Brain pericyte (primary cell): ENCODE results near the gene SPATA20.

ENCODE experiments used
- DNase-seq: peaks from one replicate; pipeline ENCODE4 v3.0.0-alpha.2; 2012; ENCODE audit warnings: low read depth, low spot score

The SPATA20 gene

DNA sequence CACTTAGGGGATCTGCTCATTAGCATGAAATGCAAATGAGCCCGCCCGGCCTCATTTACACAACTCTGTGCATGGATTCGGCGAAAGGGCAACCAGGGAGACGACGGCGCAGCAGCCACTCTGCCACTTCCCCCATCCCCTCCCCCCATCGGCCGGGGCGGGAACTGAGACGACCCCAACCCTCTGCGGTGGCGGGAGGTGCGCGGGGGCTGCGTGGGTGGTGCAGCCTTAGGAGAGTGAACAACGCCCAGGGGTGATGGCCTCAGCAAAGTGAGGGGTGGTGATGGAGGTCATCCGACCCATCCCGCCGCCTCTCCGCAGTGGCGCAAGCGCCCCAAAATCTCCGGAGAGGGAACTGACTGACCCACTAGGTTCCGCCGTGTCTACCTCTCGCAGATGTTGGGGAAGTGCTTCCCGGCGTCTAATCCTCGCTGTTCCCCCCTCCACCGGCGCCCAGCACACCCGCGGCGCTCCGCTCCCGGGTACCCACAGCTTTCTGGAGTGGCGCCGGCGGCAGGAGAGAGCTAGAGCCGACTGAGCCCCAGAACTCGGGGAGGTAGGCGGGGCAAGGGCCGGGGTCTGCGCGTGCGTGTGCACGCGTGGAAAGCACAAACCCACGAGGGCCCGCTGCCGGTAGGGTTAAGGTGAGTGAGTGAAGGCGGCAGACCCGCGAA, 12.1 kb downstream of the SPATA20 start:
- DNase-seq: no peak

DNA sequence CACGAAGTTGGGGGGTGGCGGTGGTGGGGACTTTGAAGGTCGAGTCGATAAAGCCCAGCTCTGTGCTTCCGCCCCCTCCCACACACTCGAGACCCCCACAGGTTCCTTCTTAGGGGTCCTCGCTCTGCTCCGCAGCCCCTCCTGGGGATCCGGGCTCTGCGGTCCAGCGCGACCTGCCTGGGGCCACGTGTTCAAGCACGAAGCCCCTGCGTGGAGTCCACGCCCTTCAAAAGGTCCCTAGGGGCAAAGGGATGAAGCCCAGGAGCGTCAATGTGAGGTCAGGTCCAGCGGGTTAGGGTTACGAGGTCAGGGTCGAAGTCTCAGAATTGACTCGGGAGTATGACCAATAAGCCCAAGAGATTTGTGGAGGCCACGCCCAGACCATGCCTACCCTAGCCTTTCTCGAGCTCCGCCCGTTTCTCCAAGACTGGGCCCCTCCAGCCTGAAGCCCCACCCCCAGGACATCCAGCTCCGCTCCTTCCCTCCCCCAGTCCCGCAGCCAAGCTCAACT, 12.8 kb downstream of the SPATA20 start:
- DNase-seq: no peak

DNA sequence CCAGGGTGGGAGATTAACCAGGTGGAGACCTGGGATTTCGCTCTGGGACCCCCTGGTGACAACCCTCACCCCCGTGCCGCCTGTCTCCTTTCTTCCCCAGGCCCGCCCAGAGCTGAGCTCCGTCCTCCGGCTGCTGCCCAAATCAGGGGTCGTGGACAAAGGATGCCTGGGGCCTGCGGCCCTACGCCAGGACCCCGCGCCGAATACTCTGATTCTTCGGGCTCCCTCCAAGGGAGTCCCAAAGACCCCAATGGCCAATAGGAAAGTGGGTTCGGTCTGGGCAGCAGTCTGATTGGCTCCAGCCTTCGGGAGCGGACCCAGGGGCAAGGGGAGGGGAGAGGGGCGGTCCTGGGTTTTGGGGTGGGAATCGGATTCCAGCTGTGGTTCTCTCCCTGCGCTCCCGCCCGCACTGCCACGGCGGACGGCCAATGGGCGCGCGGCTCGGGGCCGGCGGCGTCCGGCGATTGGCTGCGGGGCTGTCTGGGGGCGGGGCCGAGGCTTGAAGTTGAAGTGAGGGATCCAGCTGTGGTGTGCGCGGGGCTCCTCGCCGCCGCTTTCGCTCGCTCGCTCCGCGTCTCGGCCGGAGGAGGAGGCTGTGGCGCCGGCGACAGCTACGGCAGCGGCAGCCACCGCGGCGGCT, 13.3 kb downstream of the SPATA20 start, which contains the start of gene CACNA1G:
CACNA1G (plus strand) TSS at position 531 of the 640 bp plus-strand sequence. CDS start 745 bp downstream, outside the sequence.
- DNase-seq: no peak

DNA sequence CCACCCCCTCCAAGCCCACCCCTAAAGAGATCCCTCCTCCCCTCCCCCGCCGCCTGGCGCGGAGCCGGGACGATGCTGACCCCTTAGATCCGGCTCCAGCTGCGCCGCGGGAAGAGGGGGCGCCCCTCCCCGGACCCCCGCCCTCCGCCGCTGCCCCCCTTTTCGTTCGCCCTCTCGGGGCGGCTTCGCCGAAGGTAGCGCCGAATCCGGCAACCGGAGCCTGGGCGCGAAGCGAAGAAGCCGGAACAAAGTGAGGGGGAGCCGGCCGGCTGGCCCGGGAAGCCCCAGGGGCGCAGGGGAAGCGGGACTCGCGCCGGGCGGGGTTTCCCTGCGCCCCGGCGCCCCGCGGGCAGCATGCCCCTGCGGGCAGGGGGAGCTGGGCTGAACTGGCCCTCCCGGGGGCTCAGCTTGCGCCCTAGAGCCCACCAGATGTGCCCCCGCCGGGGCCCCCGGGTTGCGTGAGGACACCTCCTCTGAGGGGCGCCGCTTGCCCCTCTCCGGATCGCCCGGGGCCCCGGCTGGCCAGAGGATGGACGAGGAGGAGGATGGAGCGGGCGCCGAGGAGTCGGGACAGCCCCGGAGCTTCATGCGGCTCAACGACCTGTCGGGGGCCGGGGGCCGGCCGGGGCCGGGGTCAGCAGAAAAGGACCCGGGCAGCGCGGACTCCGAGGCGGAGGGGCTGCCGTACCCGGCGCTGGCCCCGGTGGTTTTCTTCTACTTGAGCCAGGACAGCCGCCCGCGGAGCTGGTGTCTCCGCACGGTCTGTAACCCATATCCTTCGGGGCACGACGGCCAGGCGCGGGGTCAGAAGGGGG, 14.2 kb downstream of the SPATA20 start:
- no peak for DNase-seq

DNA sequence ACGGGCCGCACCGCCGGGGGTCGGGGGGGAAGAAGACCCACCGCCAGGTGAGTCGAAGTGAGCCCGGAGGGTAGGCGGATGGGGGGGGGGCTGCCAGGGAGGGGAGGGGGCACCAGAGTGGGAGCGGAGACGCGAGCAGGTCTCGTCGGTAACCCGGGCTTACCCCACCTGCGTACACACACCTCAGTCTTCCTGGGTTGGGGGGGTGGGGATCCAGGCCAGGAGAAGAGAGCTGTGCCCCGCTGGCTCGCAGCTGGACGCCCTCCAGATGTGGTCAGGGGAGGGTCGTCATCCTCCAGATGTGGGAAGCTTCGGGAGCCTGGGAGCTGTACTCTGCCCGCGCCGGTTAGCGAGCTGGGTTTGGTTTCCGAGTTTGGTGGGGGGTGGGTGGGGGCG, 14.8 kb downstream of the SPATA20 start:
- DNase-seq: no peak

DNA sequence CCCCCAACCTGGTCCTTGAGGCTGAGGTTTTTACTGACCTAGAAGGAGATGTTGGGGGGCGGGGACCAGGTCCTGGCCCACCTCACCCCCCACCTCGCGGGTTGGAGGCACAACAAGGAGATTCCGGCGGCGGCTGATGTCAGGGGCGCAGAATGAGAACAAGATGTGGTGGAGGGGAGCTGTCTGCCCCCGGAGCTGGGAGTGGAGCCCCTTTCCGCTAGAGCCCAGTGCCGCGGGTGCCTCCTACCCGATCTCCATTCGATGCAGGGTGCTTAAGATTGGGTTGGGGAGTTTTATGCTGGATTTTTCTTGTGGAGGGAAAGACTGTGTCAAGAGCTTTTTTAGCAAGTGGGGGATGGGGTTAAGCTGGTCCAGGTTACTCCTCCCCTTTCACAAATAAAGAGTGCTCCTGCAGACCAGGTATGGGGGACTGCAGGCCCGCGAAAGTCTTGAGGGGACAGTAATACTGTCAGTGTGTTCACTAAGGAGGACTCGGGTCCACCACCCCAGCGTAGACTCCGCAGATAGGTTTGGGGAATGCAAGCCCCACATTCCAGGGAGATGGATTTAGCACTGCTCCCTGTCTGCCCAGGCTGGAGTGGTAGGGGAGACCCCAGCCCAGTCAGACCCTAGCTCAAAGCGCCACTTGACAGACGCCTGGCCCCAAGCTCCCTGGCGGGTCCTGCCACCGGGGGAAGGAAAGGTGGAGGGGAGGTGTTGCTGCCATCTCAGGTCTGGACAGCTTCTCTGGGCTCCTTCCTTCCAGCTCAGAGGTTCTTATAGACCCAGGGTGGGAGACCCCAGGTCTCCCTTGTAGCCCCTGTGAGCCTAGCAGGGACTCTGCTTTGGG, 15.5 kb downstream of the SPATA20 start:
- DNase-seq: no peak

DNA sequence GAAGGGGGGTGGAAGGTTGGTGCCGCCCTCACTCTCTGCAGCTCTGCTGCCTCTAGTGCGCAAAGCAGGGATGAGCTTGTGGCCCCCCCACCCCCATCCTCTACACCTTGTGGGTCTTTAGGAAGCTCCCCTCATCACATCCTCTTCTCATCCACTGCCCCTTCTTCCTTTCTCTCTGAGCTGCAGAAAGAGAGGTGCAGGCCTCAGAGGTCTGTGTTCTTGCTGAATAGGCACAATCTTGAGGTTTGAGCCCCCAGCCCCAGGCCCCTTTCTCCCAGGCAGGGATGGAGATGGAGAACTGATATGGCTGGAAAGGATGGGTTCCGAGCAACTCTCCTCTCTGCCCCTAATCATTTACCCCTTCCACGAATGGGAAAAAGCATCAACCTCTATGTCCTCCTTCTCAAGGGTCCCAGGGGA, 16.1 kb downstream of the SPATA20 start:
- no peak for DNase-seq

DNA sequence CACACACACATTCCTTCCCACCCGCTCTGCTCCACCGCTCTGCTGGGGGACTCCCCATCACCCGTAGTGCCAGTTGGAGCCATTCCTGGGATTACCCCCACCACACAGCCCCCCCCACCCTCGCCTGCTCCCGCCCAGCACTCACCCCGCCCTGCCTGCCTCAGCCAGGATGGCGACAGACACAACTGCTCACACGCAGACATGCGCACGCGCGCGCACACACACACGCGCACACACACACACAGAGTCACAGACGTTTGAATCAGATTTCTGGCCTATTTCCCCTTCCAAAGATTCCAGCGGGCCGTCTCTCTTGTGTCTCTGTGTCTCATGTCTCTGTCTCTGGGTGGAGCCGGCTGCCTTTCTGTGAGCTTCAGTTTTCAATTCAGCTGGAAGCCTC, 17.9 kb downstream of the SPATA20 start:
- DNase-seq: no peak

DNA sequence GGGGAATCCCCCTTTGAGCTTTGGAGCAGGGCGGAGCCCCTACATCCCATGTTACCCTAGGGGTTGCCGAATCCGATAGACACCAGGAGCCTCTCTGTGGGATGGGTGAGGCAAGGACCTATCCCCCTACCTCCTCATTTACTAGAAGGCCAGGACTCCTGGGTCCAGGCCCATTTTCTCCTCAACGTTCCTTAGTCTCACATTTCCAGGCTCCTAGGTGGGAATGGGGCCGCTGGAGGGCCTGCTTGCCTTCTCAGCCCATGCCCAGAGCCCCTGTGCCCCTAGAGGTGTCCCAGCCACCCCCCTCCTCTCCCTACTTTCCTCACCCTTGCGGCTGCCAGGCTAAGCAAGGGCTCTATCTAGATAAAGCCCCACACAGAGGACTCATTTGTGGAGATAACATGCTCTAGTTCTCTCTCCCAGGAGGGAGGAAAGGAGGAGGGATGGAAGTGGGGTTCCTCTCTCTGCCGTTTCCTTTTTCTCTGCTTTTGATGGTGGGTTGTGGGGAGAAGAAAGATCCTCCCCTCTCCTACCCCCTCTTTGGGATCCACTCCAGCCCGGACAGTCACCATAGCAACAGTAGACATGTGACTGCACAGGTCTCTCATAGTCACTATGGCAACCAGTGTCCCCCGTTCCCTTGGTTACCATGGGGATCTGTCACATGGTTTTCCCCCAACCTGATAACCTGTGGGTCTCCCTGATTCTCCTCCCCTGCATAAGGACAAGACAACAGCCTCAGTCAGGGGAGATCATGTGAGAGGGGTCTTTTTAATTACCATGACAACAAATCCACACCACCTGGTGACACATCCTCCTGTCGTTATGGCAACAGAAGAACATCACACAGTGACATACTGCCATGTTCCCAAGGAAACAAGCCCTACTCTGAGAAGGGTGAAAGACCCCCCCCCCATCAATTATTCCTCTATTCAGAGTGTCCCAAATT, 18.7 kb downstream of the SPATA20 start:
- no peak for DNase-seq

DNA sequence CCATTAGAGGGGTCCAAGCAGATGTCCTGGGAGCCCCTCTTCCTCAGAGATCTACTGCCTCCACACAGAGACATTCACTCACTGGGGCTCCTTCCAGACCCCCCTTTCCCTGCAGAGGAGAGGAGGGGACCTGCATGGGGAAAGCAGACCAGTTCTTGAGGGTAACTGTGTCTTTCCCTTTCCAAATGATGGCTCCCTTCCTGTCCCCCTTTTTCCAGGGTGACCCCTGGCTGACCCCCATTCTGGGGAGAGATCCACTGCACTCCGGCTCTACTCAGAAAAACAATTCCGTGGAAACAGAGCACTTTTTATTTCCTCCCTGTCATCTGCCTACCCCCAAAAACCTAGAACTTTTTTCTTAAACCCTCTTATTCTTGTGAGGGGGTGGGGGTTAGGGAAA, 19.9 kb downstream of the SPATA20 start:
- DNase-seq: no peak

DNA sequence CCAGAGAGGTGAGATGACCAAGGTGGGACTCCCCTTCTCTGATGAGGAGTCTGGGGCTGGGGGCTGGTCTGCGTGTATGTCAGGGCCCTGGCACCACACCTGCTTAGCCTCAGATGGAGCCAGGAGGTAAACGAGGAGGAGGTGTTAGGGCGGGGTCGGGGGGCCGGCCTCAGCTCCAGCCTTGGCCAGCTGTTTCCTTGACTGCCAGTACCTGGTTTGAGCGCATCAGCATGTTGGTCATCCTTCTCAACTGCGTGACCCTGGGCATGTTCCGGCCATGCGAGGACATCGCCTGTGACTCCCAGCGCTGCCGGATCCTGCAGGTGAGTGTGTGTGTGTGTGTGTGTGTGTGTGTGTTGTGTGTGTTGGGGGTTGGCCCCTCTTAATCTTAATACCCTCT, 21.7 kb downstream of the SPATA20 start:
- DNase-seq: no peak

DNA sequence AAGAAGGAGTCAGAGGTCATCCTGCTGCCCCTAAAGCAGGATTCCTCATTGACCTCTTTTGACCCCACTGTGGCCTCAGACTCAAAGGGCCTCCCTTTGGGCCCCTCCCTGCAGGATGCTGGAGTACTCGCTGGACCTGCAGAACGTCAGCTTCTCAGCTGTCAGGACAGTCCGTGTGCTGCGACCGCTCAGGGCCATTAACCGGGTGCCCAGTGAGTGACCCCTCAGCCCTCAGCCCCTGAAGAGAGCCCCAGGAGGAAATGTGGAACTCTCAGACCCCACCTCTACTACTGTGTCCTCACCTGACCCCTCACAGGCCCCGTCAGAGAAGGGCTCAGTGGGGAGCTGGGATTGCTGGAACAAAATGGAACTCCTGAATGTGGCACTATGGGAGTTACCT, 22.6 kb downstream of the SPATA20 start:
- no peak for DNase-seq

DNA sequence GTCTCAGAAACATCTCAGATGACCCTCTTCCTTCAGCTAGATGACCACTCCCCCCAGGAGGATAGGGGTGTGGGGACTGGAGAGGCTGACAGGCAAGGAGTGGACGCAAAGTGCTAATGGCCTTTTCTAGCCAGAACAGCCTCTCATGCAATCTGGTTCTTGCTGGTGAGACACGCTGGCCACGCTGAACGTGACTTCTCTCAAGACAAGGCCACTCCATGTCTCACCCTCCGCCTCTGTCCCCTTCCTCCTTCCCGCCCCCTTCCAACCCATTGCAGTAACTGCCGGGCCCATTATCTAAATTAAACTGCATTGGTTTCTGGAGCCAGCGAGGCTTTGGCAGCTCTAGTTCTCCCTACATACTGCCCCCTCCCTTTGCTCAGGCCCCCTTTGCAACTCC, 23.1 kb downstream of the SPATA20 start:
- no peak for DNase-seq

DNA sequence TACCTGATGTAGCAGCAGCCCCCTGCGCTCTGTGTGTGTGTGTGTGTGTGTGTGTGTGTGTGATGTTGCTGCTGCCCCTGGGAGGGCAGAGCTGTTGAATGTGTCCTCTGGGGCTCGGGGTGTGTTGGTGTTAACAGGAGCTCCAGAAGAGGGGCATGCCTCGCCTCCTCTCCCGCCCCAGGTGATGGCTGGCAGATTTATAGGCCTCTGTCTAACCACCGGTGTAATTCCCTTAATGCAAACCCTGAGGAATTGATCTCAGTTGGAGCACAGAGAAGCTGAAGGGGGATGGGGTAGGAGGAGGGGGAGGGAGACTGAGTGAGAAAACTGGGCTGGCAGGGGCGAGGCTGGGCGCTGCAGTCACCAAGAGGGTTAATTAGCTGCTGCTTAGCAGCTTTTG, 23.6 kb downstream of the SPATA20 start:
- no peak for DNase-seq

DNA sequence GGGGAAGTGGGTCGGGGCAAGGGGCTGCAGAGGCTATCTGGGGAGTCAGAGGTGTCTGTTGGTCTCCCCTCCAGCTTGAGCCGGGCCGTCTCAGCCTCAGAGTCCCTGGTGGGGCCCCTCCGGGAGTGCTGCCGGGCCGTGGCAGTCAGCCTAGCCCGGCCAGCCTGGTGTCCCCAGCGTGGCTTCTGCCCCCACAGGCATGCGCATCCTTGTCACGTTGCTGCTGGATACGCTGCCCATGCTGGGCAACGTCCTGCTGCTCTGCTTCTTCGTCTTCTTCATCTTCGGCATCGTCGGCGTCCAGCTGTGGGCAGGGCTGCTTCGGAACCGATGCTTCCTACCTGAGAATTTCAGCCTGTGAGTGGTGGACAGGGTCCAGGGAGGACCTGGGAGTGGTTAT, 24.7 kb downstream of the SPATA20 start:
- DNase-seq: no peak

DNA sequence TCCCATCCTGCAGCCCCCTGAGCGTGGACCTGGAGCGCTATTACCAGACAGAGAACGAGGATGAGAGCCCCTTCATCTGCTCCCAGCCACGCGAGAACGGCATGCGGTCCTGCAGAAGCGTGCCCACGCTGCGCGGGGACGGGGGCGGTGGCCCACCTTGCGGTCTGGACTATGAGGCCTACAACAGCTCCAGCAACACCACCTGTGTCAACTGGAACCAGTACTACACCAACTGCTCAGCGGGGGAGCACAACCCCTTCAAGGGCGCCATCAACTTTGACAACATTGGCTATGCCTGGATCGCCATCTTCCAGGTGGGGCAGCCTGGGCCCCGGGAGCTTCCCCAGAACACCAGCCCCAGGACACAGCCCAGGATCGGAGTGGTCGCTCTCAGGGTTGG, 25.6 kb downstream of the SPATA20 start:
- no peak for DNase-seq

DNA sequence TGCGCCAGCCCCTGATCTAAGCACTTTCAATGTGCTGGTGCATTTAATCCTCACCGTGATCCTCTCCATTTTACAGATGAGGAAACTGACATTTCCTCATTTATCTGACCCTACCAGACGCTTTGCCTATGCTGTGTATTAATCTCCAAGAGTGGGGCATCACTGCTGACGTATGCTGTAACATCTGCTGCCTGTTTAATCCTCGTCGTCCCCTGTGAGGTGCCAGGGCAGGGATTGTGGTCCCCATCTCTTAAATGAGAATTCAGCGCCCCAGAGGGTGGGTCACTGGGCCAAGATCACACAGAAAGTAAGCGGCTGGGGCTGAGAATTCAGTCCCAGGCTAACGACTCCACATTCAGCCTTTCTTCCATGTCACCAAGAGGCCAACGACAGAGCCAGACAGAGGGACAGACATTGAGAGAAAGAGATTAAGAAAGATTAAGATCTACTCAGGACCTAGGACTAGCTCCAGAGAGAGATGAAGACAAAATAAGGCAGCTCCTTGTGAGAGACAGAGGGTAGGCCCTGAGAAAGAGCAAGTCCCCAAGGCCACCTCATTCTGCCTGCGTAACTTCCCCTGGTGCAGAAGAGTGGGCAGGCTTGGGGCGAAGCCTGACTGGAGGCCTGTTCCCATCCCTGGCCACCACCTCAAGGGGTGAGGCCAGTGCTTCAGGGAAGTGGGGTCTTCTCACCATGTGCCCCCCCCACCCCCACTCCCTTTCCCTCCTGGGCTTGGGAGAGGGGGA, 27.1 kb downstream of the SPATA20 start:
- DNase-seq: no peak

DNA sequence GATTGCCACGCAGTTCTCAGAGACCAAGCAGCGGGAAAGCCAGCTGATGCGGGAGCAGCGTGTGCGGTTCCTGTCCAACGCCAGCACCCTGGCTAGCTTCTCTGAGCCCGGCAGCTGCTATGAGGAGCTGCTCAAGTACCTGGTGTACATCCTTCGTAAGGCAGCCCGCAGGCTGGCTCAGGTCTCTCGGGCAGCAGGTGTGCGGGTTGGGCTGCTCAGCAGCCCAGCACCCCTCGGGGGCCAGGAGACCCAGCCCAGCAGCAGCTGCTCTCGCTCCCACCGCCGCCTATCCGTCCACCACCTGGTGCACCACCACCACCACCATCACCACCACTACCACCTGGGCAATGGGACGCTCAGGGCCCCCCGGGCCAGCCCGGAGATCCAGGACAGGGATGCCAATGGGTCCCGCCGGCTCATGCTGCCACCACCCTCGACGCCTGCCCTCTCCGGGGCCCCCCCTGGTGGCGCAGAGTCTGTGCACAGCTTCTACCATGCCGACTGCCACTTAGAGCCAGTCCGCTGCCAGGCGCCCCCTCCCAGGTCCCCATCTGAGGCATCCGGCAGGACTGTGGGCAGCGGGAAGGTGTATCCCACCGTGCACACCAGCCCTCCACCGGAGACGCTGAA, 28.7 kb downstream of the SPATA20 start:
- no peak for DNase-seq

DNA sequence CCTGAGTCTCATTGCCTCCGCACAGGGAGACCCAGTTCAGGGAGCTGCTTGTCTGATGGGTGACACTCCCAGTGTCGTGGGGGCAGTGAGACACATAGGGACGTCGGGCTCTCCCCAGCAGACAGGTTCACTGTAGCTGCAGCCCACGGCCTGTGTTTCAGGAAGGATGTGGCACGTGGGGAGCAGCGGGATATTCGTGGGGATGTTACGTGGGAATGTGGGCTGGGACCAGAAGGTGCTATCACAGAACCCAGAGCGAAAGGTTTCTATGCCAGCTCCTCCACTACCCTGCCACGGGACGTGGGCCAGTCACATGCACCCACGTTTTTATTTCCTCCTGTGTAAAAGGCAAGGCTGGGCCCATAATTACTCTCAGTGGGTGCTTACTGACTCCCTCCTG, 29.9 kb downstream of the SPATA20 start:
- no peak for DNase-seq
